IMR-90 (cell line): ENCODE results near the gene ZMIZ1. TPM values are rescaled to one million over a fixed set of nuclear protein-coding genes. Genes with fewer than 3 reads are reported as not detected.

ENCODE experiments used
- ATAC-seq: fragments of 200-7000 bp; cut with Tn5 transposase; 2 replicates; pipeline ENCODE4 v1.9.1; 2020; ENCODE audit warnings: low read depth, mild to moderate bottlenecking, moderate library complexity
- BruUV-seq: library from RNA; stranded (reverse); fragments of 400-500 nt; replicated peaks from 2 replicates; lab custom pipeline; 2021; lab: Mats Ljungman, UMichigan
- CTCF ChIA-PET: fragments of 300-600 bp; formaldehyde crosslinking; extraction: SDS; loops from one replicate; lab custom pipeline; 2021; ENCODE audit warnings: antibody characterized with exemption; lab: Yijun Ruan, JAX
- POLR2A ChIA-PET: fragments of 300-600 bp; sonication (Branson Sonifier 250); formaldehyde crosslinking; loops from one replicate; lab custom pipeline; 2022; ENCODE audit warnings: antibody characterized with exemption; ENCODE audit not compliant: unreplicated experiment; lab: Charles Lee
- DNase-seq: peaks from one replicate; pipeline ENCODE4 v3.0.0; 2013
- H2AFZ ChIP-seq: replicated peaks from 2 replicates; pipeline ENCODE3; 2013; ENCODE audit warnings: low read length, mild to moderate bottlenecking; ENCODE audit not compliant: poor library complexity
- H2AK5ac ChIP-seq: 2 replicates; pipeline ENCODE4 v1.6.1; 2013; ENCODE audit warnings: low read depth, low read length, inconsistent platforms
- H2AK9ac ChIP-seq: replicated peaks from 2 replicates; pipeline ENCODE3; 2013; ENCODE audit warnings: mild to moderate bottlenecking, low read depth, low read length, moderate library complexity; ENCODE audit not compliant: poor library complexity
- H2BK120ac ChIP-seq: 2 replicates; pipeline ENCODE4 v1.6.1; 2013; ENCODE audit warnings: low read depth, low read length, inconsistent platforms
- H2BK15ac ChIP-seq: 3 replicates; pipeline ENCODE4 v1.6.1; 2013; ENCODE audit warnings: low read depth, low read length, inconsistent platforms
- H2BK20ac ChIP-seq: 2 replicates; pipeline ENCODE4 v1.6.1; 2013; ENCODE audit warnings: low read depth, mild to moderate bottlenecking, inconsistent platforms, low read length, moderate library complexity
- H2BK5ac ChIP-seq: 2 replicates; pipeline ENCODE4 v1.6.1; 2013; ENCODE audit warnings: mild to moderate bottlenecking, low read depth, low read length, inconsistent platforms; ENCODE audit not compliant: poor library complexity, severe bottlenecking
- H3K14ac ChIP-seq: replicated peaks from 2 replicates; pipeline ENCODE4 v1.6.1; 2013; ENCODE audit warnings: low read depth, low read length, inconsistent platforms
- H3K18ac ChIP-seq: 2 replicates; pipeline ENCODE4 v1.6.1; 2013; ENCODE audit warnings: low read depth, low read length, control low read depth
- H3K23ac ChIP-seq: 2 replicates; pipeline ENCODE4 v1.6.1; 2013; ENCODE audit warnings: low read depth, low read length, inconsistent platforms
- H3K27ac ChIP-seq: 2 replicates; pipeline ENCODE4 v1.5.1; 2013; ENCODE audit warnings: mild to moderate bottlenecking, control low read depth, low read length; ENCODE audit not compliant: insufficient read depth
- H3K27me3 ChIP-seq: 2 replicates; pipeline ENCODE4 v1.6.1; 2013; ENCODE audit warnings: low read length; ENCODE audit not compliant: control insufficient read depth, insufficient read depth
- H3K36me3 ChIP-seq: 2 replicates; pipeline ENCODE4 v1.6.1; 2013; ENCODE audit warnings: low read length, mixed read lengths; ENCODE audit not compliant: control insufficient read depth, insufficient read depth
- H3K4ac ChIP-seq: 2 replicates; pipeline ENCODE4 v1.6.1; 2013; ENCODE audit warnings: low read depth, low read length, inconsistent platforms
- H3K4me1 ChIP-seq: 2 replicates; pipeline ENCODE4 v1.6.1; 2013; ENCODE audit warnings: low read length, mixed read lengths; ENCODE audit not compliant: control insufficient read depth, insufficient read depth
- H3K4me2 ChIP-seq: 2 replicates; pipeline ENCODE4 v1.6.1; 2013; ENCODE audit warnings: low read depth, mild to moderate bottlenecking, control low read depth, low read length, moderate library complexity
- H3K4me3 ChIP-seq: 2 replicates; pipeline ENCODE4 v1.5.1; 2013; ENCODE audit warnings: low read depth, mild to moderate bottlenecking, control low read depth, low read length, moderate library complexity; ENCODE audit not compliant: insufficient read depth
- H3K56ac ChIP-seq: 2 replicates; pipeline ENCODE4 v1.6.1; 2013; ENCODE audit warnings: low read length, inconsistent platforms; ENCODE audit not compliant: insufficient read depth; ENCODE audit errors: extremely low read depth
- H3K79me1 ChIP-seq, 2 experiments: 2 replicates each; pipeline ENCODE4 v1.6.1; 2013; ENCODE audit warnings: low read length in 2 of 2, inconsistent platforms in 1 of 2, low read depth in 1 of 2
- H3K9ac ChIP-seq: 2 replicates; pipeline ENCODE4 v1.6.1; 2013; ENCODE audit warnings: low read depth, low read length, control low read depth
- H3K9me1 ChIP-seq: 2 replicates; pipeline ENCODE4 v1.6.1; 2013; ENCODE audit warnings: low read length, inconsistent platforms; ENCODE audit not compliant: insufficient read depth
- H3K9me3 ChIP-seq: 2 replicates; pipeline ENCODE4 v1.6.1; 2013; ENCODE audit warnings: low read length; ENCODE audit not compliant: control insufficient read depth, insufficient read depth
- H4K20me1 ChIP-seq: 2 replicates; pipeline ENCODE4 v1.6.1; 2013; ENCODE audit warnings: low read length, inconsistent platforms; ENCODE audit not compliant: insufficient read depth
- H4K5ac ChIP-seq: 2 replicates; pipeline ENCODE4 v1.6.1; 2013; ENCODE audit warnings: mild to moderate bottlenecking, low read depth, low read length, control low read depth
- H4K8ac ChIP-seq, 2 experiments: 2 replicates each; pipeline ENCODE4 v1.6.1; 2013; ENCODE audit warnings: low read depth in 2 of 2, low read length in 2 of 2, control low read depth in 1 of 2, inconsistent platforms in 1 of 2
- H4K91ac ChIP-seq: 2 replicates; pipeline ENCODE4 v1.6.1; 2013; ENCODE audit warnings: low read depth, low read length, inconsistent platforms; ENCODE audit not compliant: insufficient read depth
- BHLHE40 ChIP-seq: fragments of 150-350 bp; IDR thresholded peaks from 2 replicates; pipeline ENCODE4 v1.6.1; 2016; ENCODE audit warnings: mild to moderate bottlenecking, low read depth, low read length
- CEBPB ChIP-seq: IDR thresholded peaks from 2 replicates; pipeline ENCODE4 v1.6.1; 2012; ENCODE audit warnings: low read depth, low read length, improper control_type of control experiment
- CHD1 ChIP-seq: IDR thresholded peaks from 2 replicates; pipeline ENCODE4 v1.6.1; 2012; ENCODE audit warnings: low read depth, low read length, improper control_type of control experiment
- CTCF ChIP-seq: conservative IDR thresholded peaks from 2 replicates; pipeline ENCODE4 v1.5.1; 2012; ENCODE audit warnings: mild to moderate bottlenecking, low read depth, low read length, improper control_type of control experiment
- ELK1 ChIP-seq: fragments of 150-350 bp; IDR thresholded peaks from 2 replicates; pipeline ENCODE4 v1.6.1; 2016; ENCODE audit warnings: low read depth, mild to moderate bottlenecking, low read length, moderate library complexity, borderline replicate concordance
- FOS ChIP-seq: fragments of 150-350 bp; IDR thresholded peaks from 2 replicates; pipeline ENCODE4 v1.6.1; 2016; ENCODE audit warnings: low read depth, low read length
- MAFK ChIP-seq: IDR thresholded peaks from 2 replicates; pipeline ENCODE4 v1.6.1; 2012; ENCODE audit warnings: low read depth, low read length, improper control_type of control experiment
- MAZ ChIP-seq: IDR thresholded peaks from 2 replicates; pipeline ENCODE4 v1.6.1; 2012; ENCODE audit warnings: low read depth, mild to moderate bottlenecking, low read length, improper control_type of control experiment, moderate library complexity, borderline replicate concordance
- MXI1 ChIP-seq: IDR thresholded peaks from 2 replicates; pipeline ENCODE4 v1.6.1; 2012; ENCODE audit warnings: low read depth, mild to moderate bottlenecking, low read length, moderate library complexity, borderline replicate concordance
- NFE2L2 ChIP-seq: fragments of 150-350 bp; IDR thresholded peaks from 2 replicates; pipeline ENCODE4 v1.6.1; 2016; ENCODE audit warnings: low read depth, mild to moderate bottlenecking, low read length
- POLR2A ChIP-seq: IDR thresholded peaks from 2 replicates; pipeline ENCODE4 v1.6.1; 2012; ENCODE audit warnings: mild to moderate bottlenecking, low read depth, low read length
- RAD21 ChIP-seq: IDR thresholded peaks from 2 replicates; pipeline ENCODE4 v1.6.1; 2012; ENCODE audit warnings: low read length, improper control_type of control experiment
- RCOR1 ChIP-seq: IDR thresholded peaks from 2 replicates; pipeline ENCODE4 v1.6.1; 2012; ENCODE audit warnings: mild to moderate bottlenecking, low read length, improper control_type of control experiment; ENCODE audit not compliant: insufficient replicate concordance
- RFX5 ChIP-seq: IDR thresholded peaks from 2 replicates; pipeline ENCODE4 v1.8.0; 2012; ENCODE audit warnings: low read depth, mild to moderate bottlenecking, low read length, moderate library complexity
- SMC3 ChIP-seq: fragments of 150-350 bp; IDR thresholded peaks from 2 replicates; pipeline ENCODE4 v1.6.1; 2016; ENCODE audit warnings: low read depth, mild to moderate bottlenecking, antibody characterized with exemption, low read length, moderate library complexity
- USF2 ChIP-seq: fragments of 150-350 bp; IDR thresholded peaks from 2 replicates; pipeline ENCODE4 v1.6.1; 2017; ENCODE audit warnings: mild to moderate bottlenecking, antibody characterized with exemption, low read length, low read depth
- WGBS, 2 experiments: methylation state at CpG; one replicate each; pipeline versions ENCODE4 v1.1.5 to v1.1.7; 2013; ENCODE audit warnings: missing lambda C conversion rate in 2 of 2; ENCODE audit not compliant: insufficient read length in 1 of 2; ENCODE audit errors: extremely low coverage in 2 of 2; 5-methylcytosine and 5-hydroxymethylcytosine counted together
- dilution Hi-C: fragments of 300-500 bp; cut with HindIII; formaldehyde crosslinking; loops from one replicate; pipeline ENCODE4 v1.14.3; 2018; ENCODE audit warnings: low sequenced_read_pairs; ENCODE audit not compliant: unreplicated experiment
- in situ Hi-C: fragments of 300-500 bp; cut with MboI; formaldehyde crosslinking; loops from 3 replicates; pipeline ENCODE4 v1.14.3; 2019; ENCODE audit warnings: low sequenced_read_pairs, inconsistent platforms, mixed read lengths
- intact Hi-C: fragments of 100-400 bp; cut with micrococcal nuclease; formaldehyde crosslinking; loops from 2 replicates; pipeline ENCODE4 v1.10.0; 2022
- polyA plus RNA-seq, 3 experiments: library from polyadenylated mRNA; depleted of rRNA; stranded (reverse); fragments of >200 nt; gene quantifications; 2 replicates each; pipeline ENCODE4 v1.2.3, GENCODE V29; 2012; ENCODE audit warnings: low replicate concordance in 1 of 3
- total RNA-seq: library from RNA; depleted of rRNA; stranded (reverse); fragments of >200 nt; gene quantifications from 2 replicates; pipeline ENCODE4 v1.2.3, GENCODE V29; 2012

The ZMIZ1 gene
- total and polyA plus RNA-seq, 2 of the 4 experiments (the other 2 are of a cell fraction): 6.6 to 48.7 TPM

GRCh38 chr10:79207726-79208125, 139.0 kb downstream of the ZMIZ1 start:
- 0 out of 2 replicates have a peak, but pooled peaks cover 3% of the 10 kb centered on the region for H3K4me1 ChIP-seq
- H4K8ac ChIP-seq: no peak overlapping the region
- H3K14ac ChIP-seq: no peak overlapping the region
- no peak overlapping the region for H3K4ac ChIP-seq
- no peak overlapping the region for H2AFZ ChIP-seq
- H3K56ac ChIP-seq: no peak overlapping the region
- no peak overlapping the region for H2BK5ac ChIP-seq
- no peak overlapping the region for H4K91ac ChIP-seq
- WGBS, 2 experiments: no CpG with 5 or more reads among the region's 5 CpGs
- no peak overlapping the region for H3K23ac ChIP-seq
- H2AK5ac ChIP-seq: no peak overlapping the region
- no peaks in the 10 kb centered on the region for H3K9me3 ChIP-seq
- H2BK120ac ChIP-seq: no peak overlapping the region
- H3K4me2 ChIP-seq: no peak overlapping the region
- H3K79me1 ChIP-seq: peaks cover 42 to 84% of the 10 kb centered on the region in 2 experiments
- no peak overlapping the region for H2BK15ac ChIP-seq
- no TSS peak for BruUV-seq
- H3K27me3 ChIP-seq: no peaks in the 10 kb centered on the region
- dilution Hi-C loops (no loop called here), in situ Hi-C loops (no loop called here), intact Hi-C loops (no loop called here)
- ChIA-PET CTCF (no interaction called here), POLR2A (no interaction called here)
- no peak for DNase-seq
- no peaks in the 10 kb centered on the region for H3K9me1 ChIP-seq
- no peak overlapping the region for H2BK20ac ChIP-seq
- H3K9ac ChIP-seq: no peak overlapping the region
- TF ChIP-seq POLR2A (no peak), CHD1 (no peak), MAFK (no peak), CEBPB (no peak), ELK1 (no peak), RAD21 (no peak), NFE2L2 (no peak), SMC3 (no peak), CTCF (no peak), USF2 (no peak), MAZ (no peak), FOS (no peak), MXI1 (no peak), RCOR1 (no peak), BHLHE40 (no peak), RFX5 (no peak)
- H4K5ac ChIP-seq: no peak overlapping the region
- H3K4me3 ChIP-seq: no peak overlapping the region
- H3K18ac ChIP-seq: no peak overlapping the region
- no peak overlapping the region for H3K27ac ChIP-seq
- peaks cover 84% of the 10 kb centered on the region for H3K36me3 ChIP-seq
- peaks cover 59% of the 10 kb centered on the region for H4K20me1 ChIP-seq
- no peak for ATAC-seq
- no peak overlapping the region for H2AK9ac ChIP-seq
